ENCODE results near the gene THRAP3. TPM values are rescaled to one million over a fixed set of nuclear protein-coding genes. Genes with fewer than 3 reads are reported as not detected.
A peak's percentile ranks its signal among the peaks of the same experiment; 100 is the strongest.

The THRAP3 gene
- total and polyA plus RNA-seq, 2 donors (not counting 3 experiments of a cell fraction or from before 2014, with no cell fraction given), result 38.0 to 144 TPM

DNA sequence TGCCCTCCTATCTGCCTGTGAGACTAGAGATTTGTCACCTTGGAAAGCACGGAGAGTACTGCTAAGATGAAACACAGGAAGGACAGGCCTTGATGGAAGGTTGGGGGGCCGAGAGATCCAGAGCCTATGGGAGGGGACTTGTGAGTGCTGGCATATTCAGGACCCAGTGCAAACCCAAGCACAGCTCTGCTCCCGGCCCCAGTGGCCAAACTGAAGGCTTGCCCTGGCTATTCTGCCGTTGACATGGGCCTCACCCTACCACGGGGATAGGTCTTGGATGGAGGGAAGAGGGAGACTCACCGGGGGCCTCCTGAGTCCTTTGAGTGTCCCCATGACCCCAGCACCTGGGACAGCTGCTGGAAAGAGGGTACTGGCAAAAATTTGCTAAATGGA is 103.8 kb downstream of the THRAP3 start:
- Histone ChIP-seq H3K4me1 (ENCODE audit: control insufficient read depth, extremely low read depth, insufficient read depth, low read length) (peaks cover 20% of the 10 kb centered on the region), H3K4me2 (ENCODE audit: insufficient read depth, low read length) (no peak overlapping the region), H2AFZ (ENCODE audit: low read depth, low read length) (no peak overlapping the region), H3K4me3 (replicated peaks in 1 of 3; ENCODE audit: insufficient read depth in 1 of 3, low read depth in 1 of 3, low read length in 3 of 3) (no peak overlapping the region), H3K27me3 (ENCODE audit: control insufficient read depth in 2 of 2, insufficient read depth in 2 of 2, low read length in 2 of 2) (no peaks in the 10 kb centered on the region), H3K79me2 (ENCODE audit: control insufficient read depth, insufficient read depth, low read length) (peaks cover under 1% of the 10 kb centered on the region), H3K9me3 (replicated peaks; ENCODE audit: control insufficient read depth, insufficient read depth, low read length) (no peaks in the 10 kb centered on the region), H3K9me1 (replicated peaks; ENCODE audit: control insufficient read depth, extremely low read depth, insufficient read depth, low read length) (no peaks in the 10 kb centered on the region), H4K20me1 (replicated peaks; ENCODE audit: control insufficient read depth, extremely low read depth, insufficient read depth, low read length) (no peaks in the 10 kb centered on the region), H3K9ac (replicated peaks; ENCODE audit: extremely low read depth, insufficient read depth, low read length) (no peak overlapping the region), H3K27ac (ENCODE audit: insufficient read depth, low read depth, low read length) (no peak overlapping the region), H3K36me3 (ENCODE audit: control insufficient read depth in 2 of 2, extremely low read depth in 1 of 2, insufficient read depth in 2 of 2, low read length in 2 of 2) (no peaks in the 10 kb centered on the region)
- DNase-seq (ENCODE audit: low read depth, low spot score) (no peak), FAIRE-seq (no peak)
- dilution Hi-C loops (cut with MboI; ENCODE audit: extremely low pct_ligation_motif_present, low sequenced_read_pairs) (no loop called here), intact Hi-C loops (cut with micrococcal nuclease) (no loop called here)
- TF ChIP-seq EZH2 (IDR thresholded peaks at IDR 0.05; ENCODE audit: borderline replicate concordance, low read depth, low read length, severe bottlenecking) (no peak), JUN (IDR thresholded peaks at IDR 0.05; ENCODE audit: borderline replicate concordance, insufficient read depth, insufficient read length, low read depth) (no peak), MAX (IDR thresholded peaks at IDR 0.05; ENCODE audit: insufficient read depth, insufficient read length) (no peak)
- POLR2A ChIA-PET, result no interaction called here
- no TSS peak for BruUV-seq (replicated peaks)
- CTCF ChIA-PET, result interaction anchor here (1.0 to 1.6 kb wide), 2 partner anchors 15 to 24 kb away, joined by 3 to 7 read pairs; no protein-coding TSS in a partner anchor

DNA sequence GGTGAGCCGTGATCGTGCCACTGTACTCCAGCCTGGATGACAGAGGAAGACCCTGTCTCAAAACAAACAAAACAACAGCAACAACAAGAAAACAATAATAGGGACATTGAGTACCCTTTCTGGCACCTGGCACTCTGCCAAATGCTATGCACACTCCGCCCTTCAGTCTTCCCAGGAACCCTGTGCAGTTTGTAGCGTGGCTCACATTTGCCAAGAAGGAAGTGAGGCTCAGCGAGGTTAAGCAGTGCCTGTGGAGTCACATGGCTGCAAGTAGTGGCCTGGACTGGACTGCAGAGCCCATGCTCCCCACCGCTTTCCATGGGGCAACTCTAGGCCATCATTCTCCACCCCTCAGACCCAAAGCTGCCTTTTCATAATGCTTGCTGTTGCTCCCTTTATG is 104.5 kb downstream of the THRAP3 start:
- Histone ChIP-seq H3K9me1 (replicated peaks; ENCODE audit: control insufficient read depth, extremely low read depth, insufficient read depth, low read length) (no peaks in the 10 kb centered on the region), H3K36me3 (ENCODE audit: control insufficient read depth in 2 of 2, extremely low read depth in 1 of 2, insufficient read depth in 2 of 2, low read length in 2 of 2) (no peaks in the 10 kb centered on the region), H3K4me1 (ENCODE audit: control insufficient read depth, extremely low read depth, insufficient read depth, low read length) (peaks cover 19% of the 10 kb centered on the region), H3K9me3 (replicated peaks; ENCODE audit: control insufficient read depth, insufficient read depth, low read length) (no peaks in the 10 kb centered on the region), H3K79me2 (ENCODE audit: control insufficient read depth, insufficient read depth, low read length) (no peaks in the 10 kb centered on the region), H4K20me1 (replicated peaks; ENCODE audit: control insufficient read depth, extremely low read depth, insufficient read depth, low read length) (no peaks in the 10 kb centered on the region), H3K27ac (ENCODE audit: insufficient read depth, low read depth, low read length) (no peak overlapping the region), H3K9ac (replicated peaks; ENCODE audit: extremely low read depth, insufficient read depth, low read length) (no peak overlapping the region), H3K4me2 (ENCODE audit: insufficient read depth, low read length) (no peak overlapping the region), H3K27me3 (ENCODE audit: control insufficient read depth in 2 of 2, insufficient read depth in 2 of 2, low read length in 2 of 2) (no peaks in the 10 kb centered on the region), H2AFZ (ENCODE audit: low read depth, low read length) (no peak overlapping the region), H3K4me3 (replicated peaks in 1 of 3; ENCODE audit: insufficient read depth in 1 of 3, low read depth in 1 of 3, low read length in 3 of 3) (no peak overlapping the region)
- FAIRE-seq (peak; percentile 88), DNase-seq (ENCODE audit: low read depth, low spot score) (peak; percentile 67)
- dilution Hi-C loops (cut with MboI; ENCODE audit: extremely low pct_ligation_motif_present, low sequenced_read_pairs), result no loop called here
- intact Hi-C loops (cut with micrococcal nuclease), result no loop called here
- no TSS peak for BruUV-seq (replicated peaks)
- TF ChIP-seq POLR2A (IDR thresholded peaks at IDR 0.05; ENCODE audit: low read depth, low read length), result no peak
- peak; percentile 76 for TF ChIP-seq MYC (IDR thresholded peaks at IDR 0.05; ENCODE audit: low read depth, low read length)
- TF ChIP-seq POLR2AphosphoS5 (IDR thresholded peaks at IDR 0.05; ENCODE audit: insufficient read depth, low read depth, low read length), result peak; percentile 25
- TF ChIP-seq MAX (IDR thresholded peaks at IDR 0.05; ENCODE audit: insufficient read depth, insufficient read length), result peak; percentile 60
- POLR2A ChIA-PET, result no interaction called here
- CTCF ChIA-PET, result interaction anchor here (1.0 to 1.6 kb wide), 2 partner anchors 14 to 23 kb away, joined by 3 to 7 read pairs; no protein-coding TSS in a partner anchor
